ENCODE data around the gene SERPINB8.

- TF ChIP-seq CTCF (conservative IDR thresholded peaks at IDR 0.05) (no peak), ZFX (IDR thresholded peaks at IDR 0.05) (no peak)
Observed at GRCh38 chr18:64019922-64020756, 50.3 kb downstream of the SERPINB8 start.
